ENCODE results near the gene PRKCZ.

DNA sequence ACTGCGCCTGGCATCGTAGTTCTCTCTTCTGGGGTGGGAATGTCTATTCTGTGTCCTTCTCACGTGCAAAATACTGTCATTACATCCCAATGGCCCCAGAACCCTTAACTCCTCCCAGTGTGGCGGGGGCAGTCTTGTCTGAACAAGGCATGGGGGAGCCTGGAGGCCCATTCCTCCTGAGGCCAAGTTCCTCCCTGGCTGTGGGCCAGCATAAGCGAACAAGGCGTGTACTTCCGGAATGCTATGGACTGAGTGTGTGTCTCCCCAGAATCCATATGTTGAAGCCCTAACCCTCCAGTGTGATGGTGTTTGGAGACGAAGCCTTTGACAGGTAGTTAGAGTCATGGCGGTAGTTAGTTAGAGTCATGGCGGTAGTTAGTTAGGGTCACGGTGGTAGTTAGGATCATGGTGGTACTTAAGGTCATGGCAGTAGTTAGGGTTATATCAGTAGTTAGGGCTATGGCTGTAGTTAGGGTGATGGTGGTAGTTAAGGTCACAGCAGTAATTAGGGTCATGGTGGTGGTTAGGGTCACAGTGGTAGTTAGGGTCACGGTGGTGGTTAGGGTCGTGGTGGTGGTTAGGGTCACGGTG lies 71.0 kb downstream of the PRKCZ start:
- TF ChIP-seq, protein P1, sequence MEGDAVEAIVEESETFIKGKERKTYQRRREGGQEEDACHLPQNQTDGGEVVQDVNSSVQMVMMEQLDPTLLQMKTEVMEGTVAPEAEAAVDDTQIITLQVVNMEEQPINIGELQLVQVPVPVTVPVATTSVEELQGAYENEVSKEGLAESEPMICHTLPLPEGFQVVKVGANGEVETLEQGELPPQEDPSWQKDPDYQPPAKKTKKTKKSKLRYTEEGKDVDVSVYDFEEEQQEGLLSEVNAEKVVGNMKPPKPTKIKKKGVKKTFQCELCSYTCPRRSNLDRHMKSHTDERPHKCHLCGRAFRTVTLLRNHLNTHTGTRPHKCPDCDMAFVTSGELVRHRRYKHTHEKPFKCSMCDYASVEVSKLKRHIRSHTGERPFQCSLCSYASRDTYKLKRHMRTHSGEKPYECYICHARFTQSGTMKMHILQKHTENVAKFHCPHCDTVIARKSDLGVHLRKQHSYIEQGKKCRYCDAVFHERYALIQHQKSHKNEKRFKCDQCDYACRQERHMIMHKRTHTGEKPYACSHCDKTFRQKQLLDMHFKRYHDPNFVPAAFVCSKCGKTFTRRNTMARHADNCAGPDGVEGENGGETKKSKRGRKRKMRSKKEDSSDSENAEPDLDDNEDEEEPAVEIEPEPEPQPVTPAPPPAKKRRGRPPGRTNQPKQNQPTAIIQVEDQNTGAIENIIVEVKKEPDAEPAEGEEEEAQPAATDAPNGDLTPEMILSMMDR (conservative IDR thresholded peaks at IDR 0.05; ENCODE audit: low read length): no peak
- no peak for TF ChIP-seq EZH2phosphoT487 (IDR thresholded peaks at IDR 0.05; ENCODE audit: borderline replicate concordance, low read depth, low read length)
